KMS-11 (cell line): ENCODE data around the gene CBX1.

Experiments used
- H2AFZ ChIP-seq: fragments of 200-600 bp; sonication (generic); 2 replicates; pipeline ENCODE4 v1.6.1; 2016; ENCODE audit warnings: antibody characterized with exemption, mixed run types, low read depth
- H3K27ac ChIP-seq: fragments of 200-600 bp; sonication (generic); 2 replicates; pipeline ENCODE4 v1.6.1; 2016; ENCODE audit warnings: mild to moderate bottlenecking, mixed run types
- H3K27me3 ChIP-seq: fragments of 200-600 bp; sonication (generic); 2 replicates; pipeline ENCODE4 v1.6.1; 2017; ENCODE audit warnings: mild to moderate bottlenecking, low read depth, mixed run types, moderate library complexity; ENCODE audit not compliant: insufficient read depth
- H3K36me3 ChIP-seq: fragments of 200-600 bp; sonication (generic); 2 replicates; pipeline ENCODE4 v1.6.1; 2017; ENCODE audit warnings: mild to moderate bottlenecking, mixed run types; ENCODE audit not compliant: insufficient read depth
- H3K4me1 ChIP-seq: fragments of 200-600 bp; sonication (generic); 2 replicates; pipeline ENCODE4 v1.6.1; 2016; ENCODE audit warnings: mild to moderate bottlenecking, low read depth, mixed run types; ENCODE audit not compliant: poor library complexity, severe bottlenecking
- H3K4me2 ChIP-seq: fragments of 200-600 bp; sonication (generic); 2 replicates; pipeline ENCODE4 v1.7.0; 2016; ENCODE audit warnings: mild to moderate bottlenecking, mixed run types
- H3K4me3 ChIP-seq: fragments of 200-600 bp; sonication (generic); IDR thresholded peaks from 2 replicates; pipeline ENCODE4 v1.6.1; 2017; ENCODE audit warnings: low read depth, low read length, mixed read lengths; ENCODE audit not compliant: insufficient read depth
- H3K79me2 ChIP-seq: fragments of 200-600 bp; sonication (generic); 2 replicates; pipeline ENCODE4 v1.6.1; 2016; ENCODE audit warnings: low read depth, mixed run types; ENCODE audit not compliant: insufficient read depth
- H3K9ac ChIP-seq: fragments of 200-600 bp; sonication (generic); 2 replicates; pipeline ENCODE4 v1.6.1; 2016; ENCODE audit warnings: mild to moderate bottlenecking, mixed run types
- H4K20me1 ChIP-seq: fragments of 200-600 bp; sonication (generic); 2 replicates; pipeline ENCODE4 v1.6.1; 2016; ENCODE audit warnings: mild to moderate bottlenecking, mixed run types; ENCODE audit not compliant: insufficient read depth
- CTCF ChIP-seq: fragments of 200-600 bp; sonication (generic); conservative IDR thresholded peaks from 2 replicates; pipeline ENCODE4 v1.6.1; 2017; ENCODE audit warnings: low read depth, mild to moderate bottlenecking, antibody characterized with exemption, low read length, moderate library complexity, mixed read lengths

The CBX1 gene

GRCh38 chr17:48122665-48123045 is 21.4 kb upstream of the CBX1 start:
- no peak overlapping the region for H3K4me2 ChIP-seq
- H3K27me3 ChIP-seq = no peaks in the 10 kb centered on the region
- H3K36me3 ChIP-seq = no peaks in the 10 kb centered on the region
- no peaks in the 10 kb centered on the region for H3K79me2 ChIP-seq
- no peak overlapping the region for H3K4me3 ChIP-seq
- no peaks in the 10 kb centered on the region for H3K4me1 ChIP-seq
- H3K27ac ChIP-seq = no peak overlapping the region
- H2AFZ ChIP-seq = no peak overlapping the region
- no peak overlapping the region for H3K9ac ChIP-seq
- no peak for TF ChIP-seq CTCF
- no peaks in the 10 kb centered on the region for H4K20me1 ChIP-seq

GRCh38 chr17:48121923-48122664 is 20.8 kb upstream of the CBX1 start:
- Histone ChIP-seq H3K36me3 (no peaks in the 10 kb centered on the region), H3K27me3 (no peaks in the 10 kb centered on the region), H3K4me1 (no peaks in the 10 kb centered on the region), H3K79me2 (no peaks in the 10 kb centered on the region), H2AFZ (no peak overlapping the region), H3K9ac (no peak overlapping the region), H3K4me2 (no peak overlapping the region), H4K20me1 (no peaks in the 10 kb centered on the region), H3K4me3 (no peak overlapping the region), H3K27ac (no peak overlapping the region)
- TF ChIP-seq CTCF = no peak

GRCh38 chr17:48113201-48113676 is 12.0 kb upstream of the CBX1 start:
- Histone ChIP-seq H4K20me1 (no peaks in the 10 kb centered on the region), H3K4me2 (no peak overlapping the region), H3K79me2 (peaks cover 36% of the 10 kb centered on the region), H3K4me1 (peaks cover 17% of the 10 kb centered on the region), H2AFZ (no peak overlapping the region), H3K27ac (no peak overlapping the region), H3K36me3 (no peaks in the 10 kb centered on the region), H3K9ac (no peak overlapping the region), H3K4me3 (no peak overlapping the region), H3K27me3 (no peaks in the 10 kb centered on the region)
- TF ChIP-seq CTCF = no peak

GRCh38 chr17:48111937-48112241 is 10.6 kb upstream of the CBX1 start:
- Histone ChIP-seq H3K4me2 (no peak overlapping the region), H3K27me3 (no peaks in the 10 kb centered on the region), H3K4me3 (no peak overlapping the region), H3K36me3 (no peaks in the 10 kb centered on the region), H3K27ac (no peak overlapping the region), H2AFZ (no peak overlapping the region), H4K20me1 (no peaks in the 10 kb centered on the region), H3K9ac (no peak overlapping the region), H3K4me1 (peaks cover 19% of the 10 kb centered on the region), H3K79me2 (peaks cover 42% of the 10 kb centered on the region)
- no peak for TF ChIP-seq CTCF
